B cell (primary cell): ENCODE data around the gene LXN. TPM values are rescaled to one million over a fixed set of nuclear protein-coding genes. Genes with fewer than 3 reads are reported as not detected.
"Not testable (repeated sequence)": the region's sequence is repeated elsewhere in the genome, so short reads cannot be mapped to it uniquely, and the experiment has no call there.

Experiments
- ATAC-seq: fragments of 200-7000 bp; cut with Tn5 transposase; one replicate; pipeline ENCODE4 v1.10.0; 2021; ENCODE audit warnings: low read depth, mild to moderate bottlenecking, moderate number of reproducible peaks, moderate library complexity
- CTCF ChIA-PET: fragments of 350-600 bp; sonication (Branson Sonifier 250); formaldehyde crosslinking; loops from one replicate; lab custom pipeline; 2021; ENCODE audit warnings: antibody characterized with exemption, inconsistent platforms; lab: Charles Lee
- POLR2A ChIA-PET: fragments of 350-600 bp; sonication (Branson Sonifier 250); formaldehyde crosslinking; loops from one replicate; lab custom pipeline; 2021; ENCODE audit warnings: antibody characterized with exemption; lab: Charles Lee
- DNase-seq: peaks from one replicate; pipeline ENCODE4 v3.0.0; 2013
- H2AFZ ChIP-seq: 2 replicates; pipeline ENCODE4 v1.6.1; 2012; ENCODE audit warnings: mild to moderate bottlenecking, low read depth, low read length; ENCODE audit not compliant: insufficient read depth, poor library complexity, severe bottlenecking
- H3K27ac ChIP-seq, 2 donors: 1 replicate in 1 of 2; 2 replicates in 1 of 2; pipeline ENCODE4 v1.5.1; 2012 to 2013; ENCODE audit warnings: low read length in 2 of 2, mild to moderate bottlenecking in 2 of 2, moderate library complexity in 1 of 2
- H3K27me3 ChIP-seq, 4 experiments: fragments of 200-600 bp in 1 of 4; sonication (generic) in 1 of 4; replicated peaks in 1 of 4; 1 replicate in 2 of 4; 2 replicates in 2 of 4; pipeline versions ENCODE4 v1.6.1 to v1.7.0; 2013 to 2016; ENCODE audit warnings: low read length in 3 of 4, mild to moderate bottlenecking in 2 of 4, mixed read lengths in 1 of 4, moderate library complexity in 1 of 4; ENCODE audit not compliant: insufficient read depth in 4 of 4, control insufficient read depth in 3 of 4; ENCODE audit errors: control extremely low read depth in 1 of 4
- H3K36me3 ChIP-seq, 2 experiments: replicated peaks in 1 of 2; 1 replicate in 1 of 2; 2 replicates in 1 of 2; pipeline versions ENCODE4 v1.6.1 to v1.7.1; 2013; ENCODE audit warnings: low read length in 1 of 2; ENCODE audit not compliant: insufficient read depth in 2 of 2, control insufficient read depth in 1 of 2; ENCODE audit errors: control extremely low read depth in 1 of 2, extremely low read depth in 1 of 2
- H3K4me1 ChIP-seq, 2 donors: fragments of 200-600 bp in 1 of 2; sonication (generic) in 1 of 2; 1 replicate in 1 of 2; 2 replicates in 1 of 2; pipeline versions ENCODE4 v1.5.1 to v1.6.1; 2013 to 2017; ENCODE audit warnings: low read length in 2 of 2; ENCODE audit not compliant: control insufficient read depth in 2 of 2, insufficient read depth in 2 of 2
- H3K4me2 ChIP-seq: replicated peaks from 2 replicates; pipeline ENCODE3; 2012; ENCODE audit warnings: mild to moderate bottlenecking, low read depth, low read length; ENCODE audit not compliant: poor library complexity, severe bottlenecking
- H3K4me3 ChIP-seq, 5 experiments: fragments of 200-600 bp in 1 of 5; sonication (generic) in 1 of 5; 1 replicate in 3 of 5; 2 replicates in 2 of 5; pipeline versions ENCODE4 v1.5.1 to v1.7.0; 2011 to 2016; ENCODE audit warnings: low read length in 4 of 5, mild to moderate bottlenecking in 4 of 5, low read depth in 2 of 5, control low read depth in 1 of 5, moderate library complexity in 1 of 5; ENCODE audit not compliant: insufficient read depth in 1 of 5; ENCODE audit errors: control extremely low read depth in 1 of 5, extremely low read depth in 1 of 5
- H3K79me2 ChIP-seq: fragments of 200-600 bp; sonication (generic); one replicate; pipeline ENCODE4 v1.6.0; 2016; ENCODE audit warnings: low read length; ENCODE audit not compliant: control insufficient read depth, insufficient read depth
- H3K9ac ChIP-seq: fragments of 200-600 bp; sonication (generic); 2 replicates; pipeline ENCODE4 v1.6.1; 2017; ENCODE audit warnings: mild to moderate bottlenecking, low read length, moderate library complexity
- H3K9me3 ChIP-seq, 3 donors: one replicate each; pipeline versions ENCODE4 v1.6.1 to v1.7.1; 2013; ENCODE audit warnings: low read length in 2 of 3; ENCODE audit not compliant: control insufficient read depth in 2 of 3, insufficient read depth in 1 of 3; ENCODE audit errors: control extremely low read depth in 1 of 3
- H4K20me1 ChIP-seq: 2 replicates; pipeline ENCODE4 v1.6.0; 2012; ENCODE audit warnings: mild to moderate bottlenecking, low read length; ENCODE audit not compliant: insufficient read depth, control insufficient read depth, poor library complexity, severe bottlenecking
- H3K27ac Mint-ChIP-seq: one replicate; pipeline ENCODE4 v1.8.0; 2021; ENCODE audit warnings: mixed read lengths
- H3K27me3 Mint-ChIP-seq: one replicate; pipeline ENCODE4 v1.8.0; 2021; ENCODE audit warnings: mixed read lengths
- H3K4me1 Mint-ChIP-seq: one replicate; pipeline ENCODE4 v1.8.0; 2021; ENCODE audit warnings: mixed read lengths
- H3K4me3 Mint-ChIP-seq: one replicate; pipeline ENCODE4 v1.8.0; 2021; ENCODE audit warnings: mixed read lengths
- H3K9me3 Mint-ChIP-seq: one replicate; pipeline ENCODE4 v1.8.0; 2022; ENCODE audit warnings: mixed read lengths; ENCODE audit not compliant: insufficient read depth
- EZH2 ChIP-seq: IDR thresholded peaks from 2 replicates; pipeline ENCODE4 v1.6.1; 2012; ENCODE audit warnings: borderline replicate concordance, low read depth, mild to moderate bottlenecking, moderate library complexity, low read length; ENCODE audit not compliant: insufficient read depth, poor library complexity, severe bottlenecking
- WGBS: methylation state at CpG from one replicate; pipeline ENCODE4 v1.1.5; 2013; ENCODE audit warnings: missing lambda C conversion rate; ENCODE audit not compliant: insufficient coverage; 5-methylcytosine and 5-hydroxymethylcytosine counted together
- intact Hi-C: fragments of 100-400 bp; cut with micrococcal nuclease; formaldehyde crosslinking; loops from one replicate; pipeline ENCODE4 v1.10.0; 2022
- polyA plus RNA-seq: library from polyadenylated mRNA; depleted of rRNA; stranded (reverse); fragments of >200 nt; gene quantifications from 2 replicates; pipeline ENCODE4 v1.2.3, GENCODE V29; 2012
- total RNA-seq, 2 donors: library from RNA; stranded (reverse); fragments of 120-200 nt in 1 of 2; gene quantifications; 1 replicate in 1 of 2; 2 replicates in 1 of 2; pipeline versions ENCODE4 v1.2.3 to v1.2.4, GENCODE V29; 2013 to 2022
- TF ChIP-seq, protein P1 (sequence below): fragments of 200-600 bp; IDR thresholded peaks from one replicate; pipeline ENCODE4 v1.8.0; 2022; ENCODE audit warnings: antibody characterized with exemption, mild to moderate bottlenecking

Gene LXN
- total and polyA plus RNA-seq, 2 donors (not counting 1 experiment from before 2014, with no cell fraction given) = 3.2 to 5.1 TPM

DNA sequence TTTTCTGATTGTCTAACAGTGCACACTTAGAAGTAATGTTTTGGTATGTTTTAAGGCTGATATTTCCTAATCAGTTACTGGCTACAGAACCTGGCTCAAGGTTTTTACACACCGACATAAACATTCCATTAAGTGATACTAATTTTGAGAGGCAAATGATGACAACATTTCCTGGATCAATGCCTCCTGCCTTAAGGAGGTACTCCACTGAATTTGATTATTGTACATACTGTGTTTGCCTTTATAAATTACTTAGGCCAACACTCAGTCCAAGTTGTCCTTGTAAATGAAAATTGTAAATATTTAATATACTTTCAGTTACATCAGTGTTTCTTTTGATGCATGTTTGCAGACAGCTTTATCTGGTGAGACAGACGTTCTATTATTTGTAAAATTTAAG lies 24.2 kb upstream of the LXN start:
- no peak for DNase-seq
- Histone ChIP-seq H3K4me3 (no peak overlapping the region), H3K9ac (no peak overlapping the region), H3K27me3 (no peaks in the 10 kb centered on the region), H3K79me2 (no peaks in the 10 kb centered on the region), H3K4me1 (no peaks in the 10 kb centered on the region), H3K27ac (no peak overlapping the region), H3K36me3 (peaks cover 3 to 25% of the 10 kb centered on the region in 2 experiments), H2AFZ (no peak overlapping the region), H4K20me1 (no peaks in the 10 kb centered on the region), H3K9me3 (no peaks in the 10 kb centered on the region), H3K4me2 (no peak overlapping the region)
- POLR2A ChIA-PET = interaction anchor here (0.7 kb wide), 1 partner anchor 1405 kb away, joined by 3 read pairs; no protein-coding TSS in a partner anchor
- no peak for ATAC-seq
- Mint-ChIP-seq H3K27ac (no peak overlapping the region), H3K4me1 (no peaks in the 10 kb centered on the region), H3K27me3 (no peaks in the 10 kb centered on the region), H3K4me3 (no peak overlapping the region), H3K9me3 (no peaks in the 10 kb centered on the region)
- TF ChIP-seq, protein P1, sequence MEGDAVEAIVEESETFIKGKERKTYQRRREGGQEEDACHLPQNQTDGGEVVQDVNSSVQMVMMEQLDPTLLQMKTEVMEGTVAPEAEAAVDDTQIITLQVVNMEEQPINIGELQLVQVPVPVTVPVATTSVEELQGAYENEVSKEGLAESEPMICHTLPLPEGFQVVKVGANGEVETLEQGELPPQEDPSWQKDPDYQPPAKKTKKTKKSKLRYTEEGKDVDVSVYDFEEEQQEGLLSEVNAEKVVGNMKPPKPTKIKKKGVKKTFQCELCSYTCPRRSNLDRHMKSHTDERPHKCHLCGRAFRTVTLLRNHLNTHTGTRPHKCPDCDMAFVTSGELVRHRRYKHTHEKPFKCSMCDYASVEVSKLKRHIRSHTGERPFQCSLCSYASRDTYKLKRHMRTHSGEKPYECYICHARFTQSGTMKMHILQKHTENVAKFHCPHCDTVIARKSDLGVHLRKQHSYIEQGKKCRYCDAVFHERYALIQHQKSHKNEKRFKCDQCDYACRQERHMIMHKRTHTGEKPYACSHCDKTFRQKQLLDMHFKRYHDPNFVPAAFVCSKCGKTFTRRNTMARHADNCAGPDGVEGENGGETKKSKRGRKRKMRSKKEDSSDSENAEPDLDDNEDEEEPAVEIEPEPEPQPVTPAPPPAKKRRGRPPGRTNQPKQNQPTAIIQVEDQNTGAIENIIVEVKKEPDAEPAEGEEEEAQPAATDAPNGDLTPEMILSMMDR = no peak
- TF ChIP-seq EZH2 = no peak
- CTCF ChIA-PET = interaction anchor here (3.1 kb wide), 1 partner anchor 31 kb away, joined by 11 read pairs; no protein-coding TSS in a partner anchor
- intact Hi-C loops = no loop called here
- WGBS = no CpG with 5 or more reads among the region's 2 CpGs

DNA sequence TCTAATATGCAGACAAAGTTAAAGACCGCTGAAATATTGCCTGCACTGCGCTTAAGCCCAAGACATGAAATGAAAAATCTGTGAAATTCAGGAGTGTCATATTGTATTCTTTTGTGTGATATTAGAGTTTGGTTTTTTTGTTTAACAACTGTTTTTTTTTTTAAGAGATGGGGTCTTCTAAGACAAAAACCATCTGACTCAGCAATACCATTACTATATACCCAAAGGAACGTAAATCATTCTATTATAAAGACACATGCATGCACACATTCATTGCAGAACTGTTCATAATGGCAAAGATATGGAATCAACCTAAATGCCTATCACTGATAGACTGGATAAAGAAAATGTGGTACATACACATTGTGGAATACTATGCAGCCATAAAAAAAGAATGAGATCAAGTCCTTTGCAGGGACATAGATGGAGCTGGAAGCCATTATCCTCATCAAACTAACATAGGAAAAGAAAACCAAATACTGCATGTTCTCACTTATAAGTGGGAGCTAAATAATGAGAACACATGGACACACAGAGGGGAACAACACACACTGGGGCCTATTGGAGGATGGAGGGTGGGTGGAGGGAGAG lies 21.5 kb upstream of the LXN start:
- H3K4me1 Mint-ChIP-seq, H3K27me3 ChIP-seq, H3K4me1 ChIP-seq, H3K79me2 ChIP-seq, DNase-seq, H3K4me3 Mint-ChIP-seq, POLR2A ChIA-PET, H3K27ac ChIP-seq, intact Hi-C loops, H3K27me3 Mint-ChIP-seq, H4K20me1 ChIP-seq, H3K9me3 Mint-ChIP-seq, ATAC-seq, H3K4me2 ChIP-seq, H3K9ac ChIP-seq, H3K9me3 ChIP-seq, H2AFZ ChIP-seq, H3K4me3 ChIP-seq, H3K27ac Mint-ChIP-seq: not testable (repeated sequence)
- H3K36me3 ChIP-seq = peaks cover 3 to 36% of the 10 kb centered on the region in 2 experiments
- WGBS = 91% methylated on average over 2 of the region's 3 CpGs
- CTCF ChIA-PET = interaction anchor here (1.2 kb wide), 1 partner anchor 35 kb away, joined by 4 read pairs; no protein-coding TSS in a partner anchor
